Testis (tissue), 2 donors: ENCODE data around the gene RAP1GAP2.

Experiments
- CTCF ChIP-seq, 3 experiments: fragments of 450-650 bp in 2 of 3; fragments of 200-600 bp in 1 of 3; sonication (generic) in 1 of 3; IDR thresholded peaks; one replicate each; pipeline ENCODE4 v1.5.1; 2016 to 2019; ENCODE audit warnings: antibody characterized with exemption in 3 of 3, mild to moderate bottlenecking in 2 of 3, moderate library complexity in 1 of 3
- POLR2A ChIP-seq: fragments of 450-650 bp; IDR thresholded peaks from one replicate; pipeline ENCODE4 v1.6.1; 2017; ENCODE audit warnings: antibody characterized with exemption, mild to moderate bottlenecking, moderate library complexity

GRCh38 chr17:3026856-3027751 lies 230.9 kb downstream of the RAP1GAP2 start:
- TF ChIP-seq CTCF (IDR thresholded peaks at IDR 0.05) (no peak), POLR2A (no peak)
